Sigmoid colon (tissue), 7 donors: Measurements from ENCODE around the gene SEMA4C. TPM values are rescaled to one million over a fixed set of nuclear protein-coding genes. Genes with fewer than 3 reads are reported as not detected.
"Not testable (repeated sequence)": the region's sequence is repeated elsewhere in the genome, so short reads cannot be mapped to it uniquely, and the experiment has no call there.

Experiments used
- DNase-seq: peaks from one replicate; pipeline ENCODE4 v3.0.0-alpha.2; 2019
- H3K27ac ChIP-seq, 4 donors: fragments of 200-600 bp; sonication (generic); one replicate each; pipeline ENCODE4 v1.5.1; 2016 to 2019; ENCODE audit warnings: mild to moderate bottlenecking in 1 of 4
- H3K27me3 ChIP-seq, 3 donors: fragments of 200-600 bp; sonication (generic); one replicate each; pipeline ENCODE4 v1.5.1; 2019; ENCODE audit warnings: mild to moderate bottlenecking in 1 of 3
- H3K36me3 ChIP-seq, 4 donors: fragments of 200-600 bp; sonication (generic); one replicate each; pipeline ENCODE4 v1.5.1; 2016 to 2019
- H3K4me1 ChIP-seq, 4 donors: fragments of 200-600 bp; sonication (generic); one replicate each; pipeline ENCODE4 v1.5.1; 2017 to 2019
- H3K4me3 ChIP-seq, 4 donors: fragments of 200-600 bp; sonication (generic); one replicate each; pipeline ENCODE4 v1.5.1; 2017 to 2019; ENCODE audit warnings: mild to moderate bottlenecking in 2 of 4, moderate library complexity in 1 of 4
- H3K9me3 ChIP-seq, 4 donors: fragments of 200-600 bp in 3 of 4; sonication (generic) in 3 of 4; one replicate each; pipeline versions ENCODE4 v1.5.1 to v1.6.1; 2013 to 2019
- EP300 ChIP-seq, 4 donors: sonication (generic); formaldehyde crosslinking; IDR thresholded peaks; one replicate each; pipeline ENCODE4 v1.6.1; 2017; ENCODE audit warnings: antibody characterized with exemption in 4 of 4
- POLR2A ChIP-seq, 2 donors: fragments of 450-650 bp; IDR thresholded peaks; one replicate each; pipeline ENCODE4 v1.6.1; 2016; ENCODE audit warnings: antibody characterized with exemption in 2 of 2, mild to moderate bottlenecking in 2 of 2, moderate library complexity in 2 of 2
- POLR2AphosphoS5 ChIP-seq, 4 donors: sonication (generic); formaldehyde crosslinking; IDR thresholded peaks; one replicate each; pipeline ENCODE4 v1.6.1; 2017; ENCODE audit warnings: antibody characterized with exemption in 4 of 4
- WGBS, 2 donors: extraction: QIAGEN DNeasy Blood & Tissue Kit; methylation state at CpG; one replicate each; pipeline ENCODE4 v1.1.7; 2013; 5-methylcytosine and 5-hydroxymethylcytosine counted together
- intact Hi-C: fragments of 100-400 bp; cut with DNase I; formaldehyde crosslinking; loops from one replicate; pipeline ENCODE4 v1.15.1; 2023
- polyA plus RNA-seq, 3 donors: library from polyadenylated mRNA; stranded (reverse); fragments of 200-250 nt; gene quantifications; one replicate each; pipeline ENCODE4 v1.2.3, GENCODE V29; 2013
- total RNA-seq, 4 donors: library from RNA; depleted of rRNA; stranded (reverse); fragments of >200 nt; gene quantifications; one replicate each; pipeline ENCODE4 v1.1.0, GENCODE V29; 2016
- TF ChIP-seq, protein P1 (sequence below), 4 experiments: fragments of 450-650 bp in 3 of 4; fragments of 200-600 bp in 1 of 4; IDR thresholded peaks; one replicate each; pipeline ENCODE4 v1.5.1; 2016 to 2019; ENCODE audit warnings: antibody characterized with exemption in 4 of 4, mild to moderate bottlenecking in 3 of 4, moderate library complexity in 2 of 4
- donor health status: healthy with polysubstance abuse.
- donor health status: Bipolar disorder and iron deficiency.
- donor health status: healthy.

Gene SEMA4C
- total and polyA plus RNA-seq, 7 donors = 3.6 to 90.1 (median 57.1) TPM

DNA sequence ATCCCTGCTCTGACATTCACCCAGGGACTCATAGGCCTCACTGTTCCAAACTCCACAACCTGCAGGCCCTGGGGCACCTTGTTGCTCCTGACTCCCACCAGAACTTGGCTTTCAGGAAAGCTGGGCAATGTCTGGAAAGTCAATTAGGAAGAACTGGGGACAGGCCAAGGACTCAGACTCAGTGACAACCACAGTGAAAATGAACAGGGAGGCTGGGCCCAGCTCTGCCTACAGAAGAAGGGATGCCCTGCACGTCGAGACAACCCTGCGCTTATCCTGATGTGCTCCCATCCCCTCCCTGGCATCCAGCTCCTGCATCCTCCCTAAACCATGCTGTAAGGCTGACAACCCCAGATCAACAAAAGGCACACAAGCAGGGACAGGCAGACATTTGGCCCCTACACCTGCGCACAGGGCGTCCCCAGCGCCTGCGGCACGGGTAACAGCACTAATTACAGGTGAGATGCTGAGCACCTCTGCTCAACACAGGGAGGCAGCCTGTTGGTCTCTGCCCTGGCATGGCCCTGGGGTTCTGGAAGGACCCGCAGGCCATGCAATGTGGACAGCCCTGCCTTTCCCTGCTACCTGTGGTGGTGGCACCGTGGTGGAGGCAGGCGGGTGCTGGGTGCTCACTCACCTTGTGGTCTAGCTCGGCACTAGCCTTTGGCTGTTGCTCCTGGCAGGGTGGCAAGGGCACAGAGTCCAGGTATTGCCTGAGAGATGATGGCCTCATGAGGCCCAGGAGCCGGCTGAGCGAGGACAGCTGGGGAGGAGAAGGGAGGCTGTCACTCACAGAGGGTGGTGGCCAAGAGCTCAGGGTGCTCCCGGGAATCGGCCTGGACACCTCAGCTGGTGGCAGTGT lies 23.6 kb upstream of the SEMA4C start:
- peak overlapping the region in 3 of 4 donors; percentile 87 to 91 (median 89) for H3K27ac ChIP-seq
- no peaks in the 10 kb centered on the region for H3K36me3 ChIP-seq
- no peak overlapping the region for H3K4me3 ChIP-seq
- no peaks in the 10 kb centered on the region for H3K27me3 ChIP-seq
- TF ChIP-seq POLR2A (IDR thresholded peaks at IDR 0.05) (no peak), POLR2AphosphoS5 (IDR thresholded peaks at IDR 0.05) (no peak), EP300 (IDR thresholded peaks at IDR 0.05) (no peak)
- TF ChIP-seq, protein P1, sequence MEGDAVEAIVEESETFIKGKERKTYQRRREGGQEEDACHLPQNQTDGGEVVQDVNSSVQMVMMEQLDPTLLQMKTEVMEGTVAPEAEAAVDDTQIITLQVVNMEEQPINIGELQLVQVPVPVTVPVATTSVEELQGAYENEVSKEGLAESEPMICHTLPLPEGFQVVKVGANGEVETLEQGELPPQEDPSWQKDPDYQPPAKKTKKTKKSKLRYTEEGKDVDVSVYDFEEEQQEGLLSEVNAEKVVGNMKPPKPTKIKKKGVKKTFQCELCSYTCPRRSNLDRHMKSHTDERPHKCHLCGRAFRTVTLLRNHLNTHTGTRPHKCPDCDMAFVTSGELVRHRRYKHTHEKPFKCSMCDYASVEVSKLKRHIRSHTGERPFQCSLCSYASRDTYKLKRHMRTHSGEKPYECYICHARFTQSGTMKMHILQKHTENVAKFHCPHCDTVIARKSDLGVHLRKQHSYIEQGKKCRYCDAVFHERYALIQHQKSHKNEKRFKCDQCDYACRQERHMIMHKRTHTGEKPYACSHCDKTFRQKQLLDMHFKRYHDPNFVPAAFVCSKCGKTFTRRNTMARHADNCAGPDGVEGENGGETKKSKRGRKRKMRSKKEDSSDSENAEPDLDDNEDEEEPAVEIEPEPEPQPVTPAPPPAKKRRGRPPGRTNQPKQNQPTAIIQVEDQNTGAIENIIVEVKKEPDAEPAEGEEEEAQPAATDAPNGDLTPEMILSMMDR (IDR thresholded peaks at IDR 0.05) = no peak
- H3K4me1 ChIP-seq = peaks cover 0 to 73% (median 62%) of the 10 kb centered on the region in 4 donors
- no peak for DNase-seq
- intact Hi-C loops = no loop called here
- no peaks in the 10 kb centered on the region for H3K9me3 ChIP-seq
- 83 to 96% methylated on average over 16 of the region's 16 CpGs for WGBS, 2 donors

DNA sequence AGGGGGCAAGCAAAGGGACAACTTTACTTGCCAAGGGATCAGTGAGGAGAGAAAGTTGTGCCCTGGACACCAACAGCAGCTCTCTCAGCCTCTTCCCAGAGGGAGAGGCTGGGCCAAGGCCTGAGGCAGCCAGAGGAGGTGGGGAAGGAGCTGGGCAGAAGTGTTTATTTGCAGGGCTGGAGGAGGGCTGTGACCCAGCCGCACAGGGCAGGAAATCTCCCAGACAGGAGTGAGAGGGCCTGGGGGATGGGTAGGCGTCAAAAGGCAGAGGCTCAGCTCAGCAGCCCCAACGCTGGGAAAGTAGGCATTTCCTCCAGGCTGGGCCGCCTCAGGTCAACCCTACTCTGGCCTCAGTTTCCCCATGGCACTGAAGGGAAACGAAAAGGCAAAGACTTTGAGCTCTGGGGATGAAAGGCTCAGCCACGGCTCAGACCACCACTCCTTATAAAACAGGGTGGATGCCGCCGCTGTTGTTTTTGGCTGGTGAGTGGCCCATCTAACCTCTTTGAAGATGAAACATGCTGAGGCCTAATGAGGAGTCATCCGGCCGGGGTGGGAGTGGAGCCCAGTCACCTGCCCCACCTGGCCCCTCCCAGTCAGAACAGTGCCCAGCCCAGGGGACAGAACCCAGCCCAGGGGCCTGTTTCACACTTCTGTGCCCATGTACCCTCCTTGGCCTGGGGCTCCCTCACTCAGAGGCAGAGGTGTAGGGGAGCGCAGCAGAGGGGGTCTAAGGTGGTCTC lies 21.9 kb upstream of the SEMA4C start:
- no peak for DNase-seq
- H3K4me3 ChIP-seq = no peak overlapping the region
- intact Hi-C loops = no loop called here
- peak overlapping the region; percentile 35 to 91 (median 88) for H3K27ac ChIP-seq
- H3K9me3 ChIP-seq = no peaks in the 10 kb centered on the region
- WGBS, 2 donors = 72 to 74% methylated on average over 11 of the region's 11 CpGs
- H3K27me3 ChIP-seq = no peaks in the 10 kb centered on the region
- no peak for TF ChIP-seq POLR2A (IDR thresholded peaks at IDR 0.05)
- no peak for TF ChIP-seq EP300 (IDR thresholded peaks at IDR 0.05)
- TF ChIP-seq, protein P1 (IDR thresholded peaks at IDR 0.05) = no peak
- no peak for TF ChIP-seq POLR2AphosphoS5 (IDR thresholded peaks at IDR 0.05)
- H3K4me1 ChIP-seq = peaks cover 0 to 88% (median 78%) of the 10 kb centered on the region in 4 donors
- no peaks in the 10 kb centered on the region for H3K36me3 ChIP-seq

DNA sequence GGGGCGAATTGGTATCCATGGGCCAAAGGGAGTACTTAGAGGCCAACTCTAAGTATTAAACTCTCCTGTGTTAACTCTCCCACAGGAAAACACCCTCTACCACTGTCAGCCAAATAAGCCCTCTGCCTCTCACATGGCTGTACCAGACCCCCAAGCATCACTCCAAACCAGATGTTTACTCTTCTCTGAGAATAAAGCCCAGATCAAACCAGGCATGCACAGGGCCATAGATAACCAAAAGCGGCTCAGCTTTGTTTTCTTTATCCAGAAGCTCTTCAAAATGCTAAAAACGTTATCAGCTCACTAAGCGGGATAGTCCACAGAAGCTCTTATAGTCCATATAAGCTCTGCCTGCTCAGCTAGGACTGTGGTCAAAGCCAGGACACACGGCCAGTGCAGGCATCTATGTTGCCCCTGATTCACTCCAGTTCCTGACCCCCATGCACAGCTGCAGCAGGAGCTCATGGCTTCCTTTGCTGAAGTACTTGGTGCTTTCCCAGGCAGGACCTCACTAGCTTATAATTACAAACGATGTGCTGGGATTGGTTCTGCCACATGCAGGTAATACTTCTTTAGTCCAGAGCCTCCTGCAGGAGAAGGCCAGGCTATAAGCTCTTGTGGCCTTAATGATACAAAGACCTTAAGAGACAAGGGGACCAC lies 21.0 kb upstream of the SEMA4C start:
- H3K27ac ChIP-seq = peak overlapping the region; percentile 35 to 91 (median 88)
- no peaks in the 10 kb centered on the region for H3K36me3 ChIP-seq
- no peaks in the 10 kb centered on the region for H3K27me3 ChIP-seq
- DNase-seq = no peak
- 77 to 80% methylated on average over 6 of the region's 6 CpGs for WGBS, 2 donors
- no peak overlapping the region for H3K4me3 ChIP-seq
- no peaks in the 10 kb centered on the region for H3K9me3 ChIP-seq
- TF ChIP-seq POLR2A (IDR thresholded peaks at IDR 0.05) (no peak), POLR2AphosphoS5 (IDR thresholded peaks at IDR 0.05) (no peak), EP300 (IDR thresholded peaks at IDR 0.05) (no peak)
- TF ChIP-seq, protein P1 (IDR thresholded peaks at IDR 0.05) = no peak
- intact Hi-C loops = no loop called here
- peaks cover 0 to 88% (median 78%) of the 10 kb centered on the region in 4 donors for H3K4me1 ChIP-seq

DNA sequence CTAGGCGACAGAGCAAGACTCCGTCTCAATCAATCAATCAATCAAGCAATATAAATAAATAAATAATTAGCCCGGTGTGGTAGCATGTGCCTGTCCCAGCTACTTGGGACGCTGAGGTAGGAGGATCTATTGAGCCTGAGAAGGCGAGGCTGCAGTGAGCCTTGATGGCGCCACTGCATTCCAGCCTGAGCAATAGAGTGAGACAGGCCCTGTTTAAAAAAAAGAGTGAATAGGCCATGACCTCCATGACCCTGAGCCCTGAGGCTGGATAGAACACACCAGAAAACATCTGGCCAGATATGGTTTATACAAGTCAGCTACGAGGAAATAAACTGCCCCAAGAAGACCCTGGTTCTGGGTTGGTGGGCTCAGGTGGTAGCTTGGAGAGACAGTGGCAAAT lies 20.4 kb upstream of the SEMA4C start:
- intact Hi-C loops = no loop called here
- Histone ChIP-seq H3K27me3 (no peaks in the 10 kb centered on the region), H3K9me3 (no peaks in the 10 kb centered on the region), H3K4me3 (no peak overlapping the region), H3K4me1 (peaks cover 0 to 86% (median 75%) of the 10 kb centered on the region in 4 donors), H3K36me3 (no peaks in the 10 kb centered on the region), H3K27ac (peak overlapping the region; percentile 35 to 91 (median 88))
- DNase-seq = no peak
- WGBS, 2 donors = 87 to 88% methylated on average over 7 of the region's 7 CpGs
- no peak for TF ChIP-seq POLR2A (IDR thresholded peaks at IDR 0.05)
- TF ChIP-seq, protein P1 (IDR thresholded peaks at IDR 0.05) = no peak
- no peak for TF ChIP-seq POLR2AphosphoS5 (IDR thresholded peaks at IDR 0.05)
- no peak for TF ChIP-seq EP300 (IDR thresholded peaks at IDR 0.05)

DNA sequence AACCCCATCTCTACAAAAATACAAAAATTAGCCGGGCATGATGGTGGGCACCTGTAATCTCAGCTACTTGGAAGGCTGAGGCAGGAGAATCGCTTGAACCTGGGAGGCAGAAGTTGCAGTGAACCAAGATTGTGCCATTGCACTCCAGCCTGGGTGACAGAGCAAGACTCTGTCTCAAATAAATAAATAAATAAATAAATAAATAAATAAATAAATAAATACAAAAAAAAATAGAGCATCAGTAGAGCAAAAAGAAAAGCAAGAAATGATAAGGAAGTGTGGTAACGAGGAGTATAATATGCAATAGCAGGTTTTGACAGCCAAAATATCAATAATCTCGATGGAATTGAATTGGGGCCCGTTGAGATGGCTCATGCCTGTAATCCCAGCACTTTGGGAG lies 19.6 kb upstream of the SEMA4C start:
- H3K4me3 ChIP-seq, intact Hi-C loops, H3K36me3 ChIP-seq, H3K9me3 ChIP-seq, H3K27me3 ChIP-seq, DNase-seq: not testable (repeated sequence)
- peak overlapping the region in 3 of 4 donors; percentile 87 to 91 (median 89) for H3K27ac ChIP-seq
- 89 to 95% methylated on average over 5 of the region's 5 CpGs for WGBS, 2 donors
- peaks cover 0 to 81% (median 73%) of the 10 kb centered on the region in 4 donors for H3K4me1 ChIP-seq
